Panc1 (cell line): ENCODE measurements around the gene PUDP. TPM values are rescaled to one million over a fixed set of nuclear protein-coding genes. Genes with fewer than 3 reads are reported as not detected.

Experiments
- ATAC-seq: fragments of 200-7000 bp; cut with Tn5 transposase; 2 replicates; pipeline ENCODE4 v1.9.1; 2020; ENCODE audit warnings: mild to moderate bottlenecking, moderate library complexity
- BruUV-seq: library from RNA; stranded (reverse); fragments of 400-500 nt; replicated peaks from 2 replicates; lab custom pipeline; 2021; lab: Mats Ljungman, UMichigan
- CTCF ChIA-PET: fragments of 300-600 bp; sonication (Branson Sonifier 250); formaldehyde crosslinking; loops from one replicate; lab custom pipeline; 2022; ENCODE audit warnings: antibody characterized with exemption; lab: Charles Lee
- POLR2A ChIA-PET: fragments of 300-600 bp; sonication (Branson Sonifier 250); formaldehyde crosslinking; loops from one replicate; lab custom pipeline; 2022; ENCODE audit warnings: antibody characterized with exemption; lab: Charles Lee
- DNase-seq: peaks from one replicate; pipeline ENCODE4 v3.0.0-alpha.2; 2010; ENCODE audit warnings: low read depth, low spot score
- H3K27ac ChIP-seq: 2 replicates; pipeline ENCODE4 v1.5.1; 2011; ENCODE audit warnings: mild to moderate bottlenecking, low read length, inconsistent platforms
- H3K27me3 ChIP-seq: fragments of 200-500 bp; sonication (Bioruptor generic); 2 replicates; pipeline ENCODE4 v1.6.0; 2014; ENCODE audit warnings: low read length, inconsistent platforms; ENCODE audit not compliant: control insufficient read depth, insufficient read depth
- H3K36me3 ChIP-seq: fragments of 200-500 bp; sonication (Bioruptor generic); 2 replicates; pipeline ENCODE4 v1.5.1; 2014; ENCODE audit warnings: inconsistent platforms, mild to moderate bottlenecking, low read length, moderate library complexity; ENCODE audit not compliant: control insufficient read depth, insufficient read depth
- H3K4me1 ChIP-seq: 2 replicates; pipeline ENCODE4 v1.5.1; 2011; ENCODE audit warnings: inconsistent platforms, mild to moderate bottlenecking, low read length, moderate library complexity; ENCODE audit not compliant: control insufficient read depth, insufficient read depth
- H3K4me3 ChIP-seq, 2 experiments: 2 replicates each; pipeline ENCODE4 v1.5.1; 2011 to 2012; ENCODE audit warnings: low read depth in 2 of 2, low read length in 2 of 2, mild to moderate bottlenecking in 2 of 2, inconsistent platforms in 1 of 2, moderate library complexity in 1 of 2
- H3K9me3 ChIP-seq: fragments of 200-500 bp; sonication (Bioruptor generic); 2 replicates; pipeline ENCODE4 v1.5.1; 2014; ENCODE audit warnings: low read depth, mild to moderate bottlenecking, inconsistent platforms, low read length, moderate library complexity; ENCODE audit not compliant: control insufficient read depth, insufficient read depth
- CTCF ChIP-seq: fragments of 450-650 bp; IDR thresholded peaks from 2 replicates; pipeline ENCODE4 v1.5.1; 2017; ENCODE audit warnings: mild to moderate bottlenecking
- POLR2AphosphoS5 ChIP-seq: IDR thresholded peaks from 2 replicates; pipeline ENCODE4 v1.6.1; 2012; ENCODE audit warnings: mild to moderate bottlenecking, low read depth, low read length, moderate library complexity
- REST ChIP-seq, 2 experiments: IDR thresholded peaks; 2 replicates each; pipeline ENCODE4 v1.6.1; 2011 to 2012; ENCODE audit warnings: low read depth in 2 of 2, control low read depth in 1 of 2, low read length in 1 of 2, mild to moderate bottlenecking in 1 of 2, moderate library complexity in 1 of 2; ENCODE audit not compliant: insufficient read depth in 1 of 2
- SIN3A ChIP-seq: IDR thresholded peaks from 2 replicates; pipeline ENCODE4 v1.6.1; 2012; ENCODE audit warnings: low read depth, mild to moderate bottlenecking, low read length, moderate library complexity, borderline replicate concordance; ENCODE audit not compliant: insufficient read depth
- TCF7L2 ChIP-seq: IDR thresholded peaks from 2 replicates; pipeline ENCODE4 v1.6.1; 2011; ENCODE audit warnings: mild to moderate bottlenecking, low read depth, low read length, inconsistent platforms
- in situ Hi-C: cut with HindIII; loops from 2 replicates; pipeline ENCODE4 v1.10.0; 2016; ENCODE audit warnings: low sequenced_read_pairs, low pct_unique_long_range_greater_than_20kb
- intact Hi-C: fragments of 100-400 bp; cut with micrococcal nuclease; formaldehyde crosslinking; loops from one replicate; pipeline ENCODE4 v1.10.0; 2022; ENCODE audit not compliant: unreplicated experiment
- total RNA-seq: library from RNA; stranded (reverse); gene quantifications from one replicate; pipeline ENCODE4 v1.2.1, GENCODE V29; 2021; ENCODE audit not compliant: unreplicated experiment

The PUDP gene
- total RNA-seq, 1 experiment from 2014 or later: 14.2 TPM

- no peak for DNase-seq
- Histone ChIP-seq H3K36me3 (no peaks in the 10 kb centered on the region), H3K4me1 (no peaks in the 10 kb centered on the region), H3K9me3 (no peaks in the 10 kb centered on the region), H3K27me3 (no peaks in the 10 kb centered on the region), H3K27ac (no peak overlapping the region), H3K4me3 (no peak overlapping the region)
- in situ Hi-C loops: no loop called here
- no TSS peak for BruUV-seq
- POLR2A ChIA-PET: no interaction called here
- no peak for ATAC-seq
- CTCF ChIA-PET: no interaction called here
- intact Hi-C loops: no loop called here
- TF ChIP-seq POLR2AphosphoS5 (no peak), CTCF (no peak), REST (IDR thresholded peaks at IDR 0.05; ENCODE audit: insufficient read depth in 1 of 2, low read depth in 2 of 2, low read length in 1 of 2) (no peak), SIN3A (no peak), TCF7L2 (no peak)
Observed at GRCh38 chrX:7093305-7093704, 54.6 kb downstream of the PUDP start.

GRCh38 chrX:7092543-7092942, 55.4 kb downstream of the PUDP start:
- H3K9me3 ChIP-seq: no peaks in the 10 kb centered on the region
- no TSS peak for BruUV-seq
- intact Hi-C loops: no loop called here
- POLR2A ChIA-PET: no interaction called here
- in situ Hi-C loops: no loop called here
- no peak overlapping the region for H3K27ac ChIP-seq
- no peak for DNase-seq
- TF ChIP-seq TCF7L2 (no peak), REST (IDR thresholded peaks at IDR 0.05; ENCODE audit: insufficient read depth in 1 of 2, low read depth in 2 of 2, low read length in 1 of 2) (no peak), POLR2AphosphoS5 (no peak), SIN3A (no peak), CTCF (no peak)
- H3K4me1 ChIP-seq: no peaks in the 10 kb centered on the region
- CTCF ChIA-PET: no interaction called here
- H3K36me3 ChIP-seq: no peaks in the 10 kb centered on the region
- ATAC-seq: no peak
- no peaks in the 10 kb centered on the region for H3K27me3 ChIP-seq
- H3K4me3 ChIP-seq: no peak overlapping the region
